Endothelial cell of umbilical vein (primary cell): ENCODE results near the gene MACROD2. TPM values are rescaled to one million over a fixed set of nuclear protein-coding genes. Genes with fewer than 3 reads are reported as not detected.

Source experiments
- BruUV-seq: library from RNA; stranded (reverse); fragments of 400-500 nt; replicated peaks from 2 replicates; lab custom pipeline; 2021; lab: Mats Ljungman, UMichigan
- CTCF ChIA-PET: fragments of 300-600, 350-600 bp; sonication (Branson Sonifier 250); formaldehyde crosslinking; loops from one replicate; lab custom pipeline; 2021; ENCODE audit warnings: antibody characterized with exemption, inconsistent platforms; lab: Charles Lee
- POLR2A ChIA-PET: fragments of 300-600, 350-600 bp; sonication (Branson Sonifier 250); formaldehyde crosslinking; loops from one replicate; lab custom pipeline; 2021; ENCODE audit warnings: antibody characterized with exemption, inconsistent platforms; lab: Charles Lee
- DNase-seq: peaks from one replicate; pipeline ENCODE4 v3.0.0-alpha.2; 2011; ENCODE audit warnings: low read depth, low spot score
- FAIRE-seq: peaks from 2 replicates; lab custom pipeline; 2011; peaks lifted over from hg19 to GRCh38; lab: Jason Lieb, UNC
- H2AFZ ChIP-seq: 2 replicates; pipeline ENCODE4 v1.6.0; 2012; ENCODE audit warnings: low read depth, low read length, control low read depth, inconsistent platforms
- H3K27ac ChIP-seq: 2 replicates; pipeline ENCODE4 v1.5.1; 2011; ENCODE audit warnings: low read depth, mild to moderate bottlenecking, control low read depth, low read length, moderate library complexity; ENCODE audit not compliant: insufficient read depth
- H3K27me3 ChIP-seq, 2 experiments: 2 replicates each; pipeline versions ENCODE4 v1.6.0 to v1.6.1; 2011; ENCODE audit warnings: low read length in 2 of 2, mixed read lengths in 1 of 2; ENCODE audit not compliant: control insufficient read depth in 2 of 2, insufficient read depth in 2 of 2
- H3K36me3 ChIP-seq, 2 experiments: 2 replicates in 1 of 2; 3 replicates in 1 of 2; pipeline ENCODE4 v1.5.1; 2011; ENCODE audit warnings: low read length in 2 of 2, mild to moderate bottlenecking in 1 of 2, moderate library complexity in 1 of 2; ENCODE audit not compliant: control insufficient read depth in 2 of 2, insufficient read depth in 2 of 2; ENCODE audit errors: extremely low read depth in 1 of 2
- H3K4me1 ChIP-seq: 3 replicates; pipeline ENCODE4 v1.5.1; 2011; ENCODE audit warnings: mild to moderate bottlenecking, low read length; ENCODE audit not compliant: control insufficient read depth, insufficient read depth; ENCODE audit errors: extremely low read depth
- H3K4me2 ChIP-seq: 2 replicates; pipeline ENCODE4 v1.6.1; 2011; ENCODE audit warnings: low read length, control low read depth, mixed read lengths; ENCODE audit not compliant: insufficient read depth
- H3K4me3 ChIP-seq, 3 experiments: fragments of 200-600 bp in 1 of 3; sonication (generic), shearing (Covaris generic) in 1 of 3; replicated peaks in 1 of 3; 2 replicates each; pipeline ENCODE4 v1.5.1; 2011 to 2016; ENCODE audit warnings: control low read depth in 3 of 3, low read length in 3 of 3, mild to moderate bottlenecking in 2 of 3, inconsistent platforms in 1 of 3, low read depth in 1 of 3, moderate library complexity in 1 of 3; ENCODE audit not compliant: insufficient read depth in 1 of 3
- H3K79me2 ChIP-seq: 2 replicates; pipeline ENCODE4 v1.6.0; 2012; ENCODE audit warnings: low read length, inconsistent platforms; ENCODE audit not compliant: control insufficient read depth, insufficient read depth
- H3K9ac ChIP-seq: replicated peaks from 2 replicates; pipeline ENCODE3; 2011; ENCODE audit warnings: low read length, control low read depth; ENCODE audit not compliant: insufficient read depth; ENCODE audit errors: extremely low read depth
- H3K9me1 ChIP-seq: replicated peaks from 3 replicates; pipeline ENCODE4 v1.6.0; 2011; ENCODE audit warnings: mild to moderate bottlenecking, low read length; ENCODE audit not compliant: control insufficient read depth, insufficient read depth; ENCODE audit errors: extremely low read depth
- H3K9me3 ChIP-seq: replicated peaks from 2 replicates; pipeline ENCODE4 v1.5.1; 2012; ENCODE audit warnings: low read length, inconsistent platforms; ENCODE audit not compliant: control insufficient read depth, insufficient read depth
- H4K20me1 ChIP-seq: replicated peaks from 2 replicates; pipeline ENCODE3; 2011; ENCODE audit warnings: mild to moderate bottlenecking, low read length; ENCODE audit not compliant: control insufficient read depth, insufficient read depth; ENCODE audit errors: extremely low read depth
- EZH2 ChIP-seq: IDR thresholded peaks from 2 replicates; pipeline ENCODE4 v1.6.1; 2012; ENCODE audit warnings: borderline replicate concordance, low read depth, mild to moderate bottlenecking, moderate library complexity, low read length, inconsistent platforms; ENCODE audit not compliant: severe bottlenecking
- FOS ChIP-seq: IDR thresholded peaks from 2 replicates; pipeline ENCODE4 v1.6.1; 2011; ENCODE audit warnings: mild to moderate bottlenecking, low read length, moderate library complexity, borderline replicate concordance; ENCODE audit not compliant: insufficient read depth
- GATA2 ChIP-seq: IDR thresholded peaks from 2 replicates; pipeline ENCODE4 v1.7.0; 2011; ENCODE audit warnings: low read depth, mild to moderate bottlenecking, moderate library complexity, mixed read lengths, low read length; ENCODE audit not compliant: insufficient read length, insufficient read depth
- JUN ChIP-seq: IDR thresholded peaks from 2 replicates; pipeline ENCODE4 v1.6.1; 2011; ENCODE audit warnings: borderline replicate concordance, low read depth; ENCODE audit not compliant: insufficient read length, insufficient read depth
- MAX ChIP-seq: IDR thresholded peaks from 2 replicates; pipeline ENCODE4 v1.6.1; 2011; ENCODE audit not compliant: insufficient read depth, insufficient read length
- MYC ChIP-seq: IDR thresholded peaks from one replicate; pipeline ENCODE4 v1.6.1; 2011; ENCODE audit warnings: mild to moderate bottlenecking, low read depth, low read length
- POLR2A ChIP-seq: IDR thresholded peaks from 2 replicates; pipeline ENCODE4 v1.6.1; 2012; ENCODE audit warnings: low read depth, mild to moderate bottlenecking, control low read depth, low read length
- POLR2AphosphoS5 ChIP-seq: IDR thresholded peaks from 2 replicates; pipeline ENCODE4 v1.6.1; 2012; ENCODE audit warnings: low read depth, mild to moderate bottlenecking, control low read depth, low read length, moderate library complexity; ENCODE audit not compliant: insufficient read depth
- dilution Hi-C: fragments of 300-500 bp; cut with MboI; formaldehyde crosslinking; loops from one replicate; pipeline ENCODE4 v1.15.0; 2019; ENCODE audit warnings: low sequenced_read_pairs; ENCODE audit not compliant: extremely low pct_ligation_motif_present
- intact Hi-C: fragments of 100-400 bp; cut with micrococcal nuclease; formaldehyde crosslinking; loops from one replicate; pipeline ENCODE4 v1.10.0; 2022
- polyA plus RNA-seq, 4 experiments: library from polyadenylated mRNA; depleted of rRNA in 3 of 4; stranded (reverse) in 3 of 4; unstranded in 1 of 4; fragments of >200 nt; gene quantifications; 2 replicates each; pipeline versions ENCODE4 v1.2.1 to v1.2.3, GENCODE V29; 2011 to 2012; ENCODE audit warnings: missing spikeins in 1 of 4
- total RNA-seq: library from RNA; stranded (reverse); gene quantifications from 2 replicates; pipeline ENCODE4 v1.2.3, GENCODE V29; 2021
- TF ChIP-seq, protein P1 (sequence below), 2 donors: IDR thresholded peaks; 1 replicate in 1 of 2; 2 replicates in 1 of 2; pipeline ENCODE4 v1.5.1; 2011; ENCODE audit warnings: low read length in 2 of 2, mild to moderate bottlenecking in 2 of 2, moderate library complexity in 2 of 2, control low read depth in 1 of 2, inconsistent platforms in 1 of 2, low read depth in 1 of 2; ENCODE audit not compliant: insufficient read depth in 1 of 2; ENCODE audit errors: extremely low read depth in 1 of 2

The MACROD2 gene
- total and polyA plus RNA-seq, 2 donors (not counting 3 experiments of a cell fraction or from before 2014, with no cell fraction given) = 0.11 to 0.73 TPM

- ChIA-PET CTCF (interaction anchor here (0.7 kb wide), 1 partner anchor 8 kb away, joined by 3 read pairs; no protein-coding TSS in a partner anchor), POLR2A (no interaction called here)
- Histone ChIP-seq H2AFZ (no peak overlapping the region), H3K4me2 (no peak overlapping the region), H3K27ac (no peak overlapping the region), H3K4me3 (no peak overlapping the region), H3K9me1 (no peaks in the 10 kb centered on the region), H3K9me3 (no peaks in the 10 kb centered on the region), H3K9ac (no peak overlapping the region), H3K79me2 (no peaks in the 10 kb centered on the region), H3K36me3 (no peaks in the 10 kb centered on the region), H3K27me3 (peaks cover 0 to 3% of the 10 kb centered on the region in 2 experiments), H3K4me1 (no peaks in the 10 kb centered on the region), H4K20me1 (no peaks in the 10 kb centered on the region)
- TF ChIP-seq POLR2A (no peak), FOS (no peak)
- dilution Hi-C loops = no loop called here
- FAIRE-seq (no peak), DNase-seq (no peak)
- intact Hi-C loops = no loop called here
- no TSS peak for BruUV-seq
These were observed 797.6 kb downstream of the MACROD2 start for GRCh38 chr20:14792915-14793314.

DNA sequence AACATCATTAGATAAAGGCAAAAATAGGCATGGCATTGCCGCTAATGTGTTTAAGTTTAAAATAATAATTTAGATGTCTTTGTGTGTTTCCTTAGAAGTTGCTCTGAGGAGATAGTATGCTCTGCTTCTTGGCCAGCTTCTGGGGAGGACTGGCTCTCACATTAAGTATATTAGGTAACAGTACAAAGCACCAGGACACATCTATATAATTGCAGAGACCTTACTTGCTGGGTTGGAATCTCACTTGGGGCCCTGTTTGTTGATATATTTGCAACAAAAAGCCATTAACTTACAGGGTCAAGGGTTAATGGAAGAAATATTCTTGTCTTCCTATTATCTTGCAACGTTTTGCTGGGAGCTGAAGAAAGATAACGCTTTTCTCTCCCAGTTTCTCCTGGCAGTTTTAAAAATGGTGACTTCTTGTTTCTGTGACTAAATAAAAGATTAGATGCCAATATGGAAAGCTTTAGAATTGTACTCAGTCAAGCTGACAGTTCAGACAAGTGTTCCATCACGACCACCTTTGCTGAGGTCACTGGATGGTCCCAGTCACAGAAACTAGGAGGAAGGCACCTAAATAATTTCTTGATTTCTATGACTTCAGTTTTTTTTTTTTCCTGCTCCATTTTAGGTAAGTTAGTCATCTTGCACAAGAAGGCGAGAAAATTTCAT lies 804.4 kb downstream of the MACROD2 start:
- Histone ChIP-seq H3K27ac (no peak overlapping the region), H3K9me1 (no peaks in the 10 kb centered on the region), H3K27me3 (peaks cover 2 to 3% of the 10 kb centered on the region in 2 experiments), H3K9ac (no peak overlapping the region), H3K4me1 (no peaks in the 10 kb centered on the region), H3K4me2 (no peak overlapping the region), H3K36me3 (no peaks in the 10 kb centered on the region), H3K79me2 (no peaks in the 10 kb centered on the region), H3K4me3 (no peak overlapping the region), H4K20me1 (no peaks in the 10 kb centered on the region), H2AFZ (no peak overlapping the region), H3K9me3 (no peaks in the 10 kb centered on the region)
- no TSS peak for BruUV-seq
- ChIA-PET POLR2A (no interaction called here), CTCF (interaction anchor here (1.5 kb wide), 1 partner anchor 16 kb away, joined by 3 read pairs; no protein-coding TSS in a partner anchor)
- TF ChIP-seq EZH2 (no peak), MAX (no peak), FOS (no peak), POLR2A (no peak), JUN (no peak), POLR2AphosphoS5 (no peak), MYC (no peak), GATA2 (no peak)
- TF ChIP-seq, protein P1, sequence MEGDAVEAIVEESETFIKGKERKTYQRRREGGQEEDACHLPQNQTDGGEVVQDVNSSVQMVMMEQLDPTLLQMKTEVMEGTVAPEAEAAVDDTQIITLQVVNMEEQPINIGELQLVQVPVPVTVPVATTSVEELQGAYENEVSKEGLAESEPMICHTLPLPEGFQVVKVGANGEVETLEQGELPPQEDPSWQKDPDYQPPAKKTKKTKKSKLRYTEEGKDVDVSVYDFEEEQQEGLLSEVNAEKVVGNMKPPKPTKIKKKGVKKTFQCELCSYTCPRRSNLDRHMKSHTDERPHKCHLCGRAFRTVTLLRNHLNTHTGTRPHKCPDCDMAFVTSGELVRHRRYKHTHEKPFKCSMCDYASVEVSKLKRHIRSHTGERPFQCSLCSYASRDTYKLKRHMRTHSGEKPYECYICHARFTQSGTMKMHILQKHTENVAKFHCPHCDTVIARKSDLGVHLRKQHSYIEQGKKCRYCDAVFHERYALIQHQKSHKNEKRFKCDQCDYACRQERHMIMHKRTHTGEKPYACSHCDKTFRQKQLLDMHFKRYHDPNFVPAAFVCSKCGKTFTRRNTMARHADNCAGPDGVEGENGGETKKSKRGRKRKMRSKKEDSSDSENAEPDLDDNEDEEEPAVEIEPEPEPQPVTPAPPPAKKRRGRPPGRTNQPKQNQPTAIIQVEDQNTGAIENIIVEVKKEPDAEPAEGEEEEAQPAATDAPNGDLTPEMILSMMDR (IDR thresholded peaks at IDR 0.05; ENCODE audit: extremely low read depth in 1 of 2, insufficient read depth in 1 of 2, low read depth in 1 of 2, low read length in 2 of 2) = no peak
- FAIRE-seq (no peak), DNase-seq (no peak)
- intact Hi-C loops = no loop called here
- dilution Hi-C loops = no loop called here
